GM21381 (cell line): Measurements from ENCODE around the gene TICAM2.

Source experiments
- ATAC-seq: cut with Tn5 transposase; IDR thresholded peaks from one replicate; pipeline ENCODE4 v1.9.1; 2021; ENCODE audit warnings: mild to moderate bottlenecking, moderate library complexity; ENCODE audit not compliant: unreplicated experiment

Gene TICAM2

GRCh38 chr5:115611873-115612272 is 9.6 kb upstream of the TICAM2 start:
- no peak for ATAC-seq

GRCh38 chr5:115607935-115608334 is 5.7 kb upstream of the TICAM2 start:
- ATAC-seq: no peak

- ATAC-seq: no peak
Observed at GRCh38 chr5:115605436-115605835, 3.2 kb upstream of the TICAM2 start.

GRCh38 chr5:115602591-115603125 is 379 bp upstream of the TICAM2 start:
- peak; percentile 11 for ATAC-seq

- no peak for ATAC-seq
Observed at GRCh38 chr5:115600766-115601165, 1.5 kb downstream of the TICAM2 start.

- ATAC-seq: no peak
Observed at GRCh38 chr5:115599924-115600323, 2.4 kb downstream of the TICAM2 start.

- ATAC-seq: peak; percentile 29
Observed at GRCh38 chr5:115599502-115599901, 2.8 kb downstream of the TICAM2 start.

- no peak for ATAC-seq
Observed at GRCh38 chr5:115594128-115595047, 7.9 kb downstream of the TICAM2 start.

- ATAC-seq: no peak
Observed at GRCh38 chr5:115589043-115589442, 13.2 kb downstream of the TICAM2 start.

- no peak for ATAC-seq
Observed at GRCh38 chr5:115588640-115589039, 13.6 kb downstream of the TICAM2 start.

GRCh38 chr5:115586525-115587146 is 15.6 kb downstream of the TICAM2 start:
- ATAC-seq: no peak

- no peak for ATAC-seq
Observed at GRCh38 chr5:115585265-115585664, 17.0 kb downstream of the TICAM2 start.

GRCh38 chr5:115584501-115584900 is 17.8 kb downstream of the TICAM2 start:
- ATAC-seq: no peak

- ATAC-seq: no peak
Observed at GRCh38 chr5:115583474-115583873, 18.8 kb downstream of the TICAM2 start.

GRCh38 chr5:115580941-115581340 is 21.3 kb downstream of the TICAM2 start:
- ATAC-seq: no peak

- peak; percentile 55 for ATAC-seq
Observed at GRCh38 chr5:115579747-115580173, 22.5 kb downstream of the TICAM2 start.

- ATAC-seq: no peak
Observed at GRCh38 chr5:115579216-115579615, 23.1 kb downstream of the TICAM2 start.

GRCh38 chr5:115578657-115579056 is 23.6 kb downstream of the TICAM2 start:
- ATAC-seq: peak; percentile 54

GRCh38 chr5:115577741-115578140 is 24.5 kb downstream of the TICAM2 start:
- no peak for ATAC-seq

GRCh38 chr5:115577329-115577728 is 24.9 kb downstream of the TICAM2 start:
- ATAC-seq: no peak

- no peak for ATAC-seq
Observed at GRCh38 chr5:115575167-115576070, 26.9 kb downstream of the TICAM2 start.
